B cell (primary cell): ENCODE data around the gene TMEM14C. TPM values are rescaled to one million over a fixed set of nuclear protein-coding genes. Genes with fewer than 3 reads are reported as not detected.

Experiments
- ATAC-seq: fragments of 200-7000 bp; cut with Tn5 transposase; one replicate; pipeline ENCODE4 v1.10.0; 2021; ENCODE audit warnings: low read depth, mild to moderate bottlenecking, moderate number of reproducible peaks, moderate library complexity
- CTCF ChIA-PET: fragments of 350-600 bp; sonication (Branson Sonifier 250); formaldehyde crosslinking; loops from one replicate; lab custom pipeline; 2021; ENCODE audit warnings: antibody characterized with exemption, inconsistent platforms; lab: Charles Lee
- POLR2A ChIA-PET: fragments of 350-600 bp; sonication (Branson Sonifier 250); formaldehyde crosslinking; loops from one replicate; lab custom pipeline; 2021; ENCODE audit warnings: antibody characterized with exemption; lab: Charles Lee
- DNase-seq: peaks from one replicate; pipeline ENCODE4 v3.0.0; 2013
- H2AFZ ChIP-seq: 2 replicates; pipeline ENCODE4 v1.6.1; 2012; ENCODE audit warnings: mild to moderate bottlenecking, low read depth, low read length; ENCODE audit not compliant: insufficient read depth, poor library complexity, severe bottlenecking
- H3K27ac ChIP-seq, 2 donors: 1 replicate in 1 of 2; 2 replicates in 1 of 2; pipeline ENCODE4 v1.5.1; 2012 to 2013; ENCODE audit warnings: low read length in 2 of 2, mild to moderate bottlenecking in 2 of 2, moderate library complexity in 1 of 2
- H3K27me3 ChIP-seq, 4 experiments: fragments of 200-600 bp in 1 of 4; sonication (generic) in 1 of 4; replicated peaks in 1 of 4; 1 replicate in 2 of 4; 2 replicates in 2 of 4; pipeline versions ENCODE4 v1.6.1 to v1.7.0; 2013 to 2016; ENCODE audit warnings: low read length in 3 of 4, mild to moderate bottlenecking in 2 of 4, mixed read lengths in 1 of 4, moderate library complexity in 1 of 4; ENCODE audit not compliant: insufficient read depth in 4 of 4, control insufficient read depth in 3 of 4; ENCODE audit errors: control extremely low read depth in 1 of 4
- H3K36me3 ChIP-seq, 2 experiments: replicated peaks in 1 of 2; 1 replicate in 1 of 2; 2 replicates in 1 of 2; pipeline versions ENCODE4 v1.6.1 to v1.7.1; 2013; ENCODE audit warnings: low read length in 1 of 2; ENCODE audit not compliant: insufficient read depth in 2 of 2, control insufficient read depth in 1 of 2; ENCODE audit errors: control extremely low read depth in 1 of 2, extremely low read depth in 1 of 2
- H3K4me1 ChIP-seq, 2 donors: fragments of 200-600 bp in 1 of 2; sonication (generic) in 1 of 2; 1 replicate in 1 of 2; 2 replicates in 1 of 2; pipeline versions ENCODE4 v1.5.1 to v1.6.1; 2013 to 2017; ENCODE audit warnings: low read length in 2 of 2; ENCODE audit not compliant: control insufficient read depth in 2 of 2, insufficient read depth in 2 of 2
- H3K4me2 ChIP-seq: replicated peaks from 2 replicates; pipeline ENCODE3; 2012; ENCODE audit warnings: mild to moderate bottlenecking, low read depth, low read length; ENCODE audit not compliant: poor library complexity, severe bottlenecking
- H3K4me3 ChIP-seq, 5 experiments: fragments of 200-600 bp in 1 of 5; sonication (generic) in 1 of 5; 1 replicate in 3 of 5; 2 replicates in 2 of 5; pipeline versions ENCODE4 v1.5.1 to v1.7.0; 2011 to 2016; ENCODE audit warnings: low read length in 4 of 5, mild to moderate bottlenecking in 4 of 5, low read depth in 2 of 5, control low read depth in 1 of 5, moderate library complexity in 1 of 5; ENCODE audit not compliant: insufficient read depth in 1 of 5; ENCODE audit errors: control extremely low read depth in 1 of 5, extremely low read depth in 1 of 5
- H3K79me2 ChIP-seq: fragments of 200-600 bp; sonication (generic); one replicate; pipeline ENCODE4 v1.6.0; 2016; ENCODE audit warnings: low read length; ENCODE audit not compliant: control insufficient read depth, insufficient read depth
- H3K9ac ChIP-seq: fragments of 200-600 bp; sonication (generic); 2 replicates; pipeline ENCODE4 v1.6.1; 2017; ENCODE audit warnings: mild to moderate bottlenecking, low read length, moderate library complexity
- H3K9me3 ChIP-seq, 3 donors: one replicate each; pipeline versions ENCODE4 v1.6.1 to v1.7.1; 2013; ENCODE audit warnings: low read length in 2 of 3; ENCODE audit not compliant: control insufficient read depth in 2 of 3, insufficient read depth in 1 of 3; ENCODE audit errors: control extremely low read depth in 1 of 3
- H4K20me1 ChIP-seq: 2 replicates; pipeline ENCODE4 v1.6.0; 2012; ENCODE audit warnings: mild to moderate bottlenecking, low read length; ENCODE audit not compliant: insufficient read depth, control insufficient read depth, poor library complexity, severe bottlenecking
- H3K27ac Mint-ChIP-seq: one replicate; pipeline ENCODE4 v1.8.0; 2021; ENCODE audit warnings: mixed read lengths
- H3K27me3 Mint-ChIP-seq: one replicate; pipeline ENCODE4 v1.8.0; 2021; ENCODE audit warnings: mixed read lengths
- H3K4me1 Mint-ChIP-seq: one replicate; pipeline ENCODE4 v1.8.0; 2021; ENCODE audit warnings: mixed read lengths
- H3K4me3 Mint-ChIP-seq: one replicate; pipeline ENCODE4 v1.8.0; 2021; ENCODE audit warnings: mixed read lengths
- H3K9me3 Mint-ChIP-seq: one replicate; pipeline ENCODE4 v1.8.0; 2022; ENCODE audit warnings: mixed read lengths; ENCODE audit not compliant: insufficient read depth
- CTCF ChIP-seq: fragments of 200-600 bp; IDR thresholded peaks from one replicate; pipeline ENCODE4 v1.8.0; 2022; ENCODE audit warnings: antibody characterized with exemption, mild to moderate bottlenecking
- EZH2 ChIP-seq: IDR thresholded peaks from 2 replicates; pipeline ENCODE4 v1.6.1; 2012; ENCODE audit warnings: borderline replicate concordance, low read depth, mild to moderate bottlenecking, moderate library complexity, low read length; ENCODE audit not compliant: insufficient read depth, poor library complexity, severe bottlenecking
- WGBS: methylation state at CpG from one replicate; pipeline ENCODE4 v1.1.5; 2013; ENCODE audit warnings: missing lambda C conversion rate; ENCODE audit not compliant: insufficient coverage; 5-methylcytosine and 5-hydroxymethylcytosine counted together
- intact Hi-C: fragments of 100-400 bp; cut with micrococcal nuclease; formaldehyde crosslinking; loops from one replicate; pipeline ENCODE4 v1.10.0; 2022
- polyA plus RNA-seq: library from polyadenylated mRNA; depleted of rRNA; stranded (reverse); fragments of >200 nt; gene quantifications from 2 replicates; pipeline ENCODE4 v1.2.3, GENCODE V29; 2012
- total RNA-seq, 2 donors: library from RNA; stranded (reverse); fragments of 120-200 nt in 1 of 2; gene quantifications; 1 replicate in 1 of 2; 2 replicates in 1 of 2; pipeline versions ENCODE4 v1.2.3 to v1.2.4, GENCODE V29; 2013 to 2022

The TMEM14C gene
- total and polyA plus RNA-seq, 2 donors (not counting 1 experiment from before 2014, with no cell fraction given) = 31.7 to 39.1 TPM

DNA sequence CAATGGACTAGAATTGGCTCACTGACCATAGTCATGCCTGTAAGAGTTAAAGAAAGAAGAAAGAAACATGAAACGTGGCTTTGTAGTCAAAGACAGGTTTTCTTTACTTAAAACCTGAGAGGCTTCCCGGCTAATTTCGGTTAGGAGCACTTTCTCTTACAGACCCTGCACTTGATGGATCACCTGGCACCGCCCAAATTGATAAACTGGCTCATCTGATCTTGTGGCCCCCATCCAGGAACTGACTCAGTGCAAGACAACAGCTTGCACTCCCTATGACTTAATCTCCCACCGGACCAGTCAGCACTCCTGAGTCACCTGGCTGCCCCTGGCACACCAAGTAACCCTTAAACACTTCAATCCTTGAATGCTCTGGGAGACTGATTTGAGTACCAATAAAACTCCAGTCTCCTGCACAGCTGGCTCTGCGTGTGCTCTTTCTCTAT, 37.0 kb downstream of the TMEM14C start:
- intact Hi-C loops = loop anchor here (1.0 kb wide), 1 partner anchor 250 kb away; no protein-coding TSS in a partner anchor
- no peak overlapping the region for H3K27ac Mint-ChIP-seq
- no peak overlapping the region for H3K4me3 ChIP-seq

GRCh38 chr6:10763006-10763405, 40.1 kb downstream of the TMEM14C start:
- POLR2A ChIA-PET = no interaction called here
- intact Hi-C loops = no loop called here
- no peak overlapping the region for H3K27ac Mint-ChIP-seq
- Histone ChIP-seq H3K9ac (no peak overlapping the region), H3K27me3 (no peaks in the 10 kb centered on the region), H3K79me2 (peaks cover 3% of the 10 kb centered on the region), H2AFZ (no peak overlapping the region), H3K4me3 (no peak overlapping the region), H3K4me2 (no peak overlapping the region), H3K27ac (no peak overlapping the region), H3K36me3 (peaks cover 1 to 10% of the 10 kb centered on the region in 2 experiments), H3K4me1 (no peaks in the 10 kb centered on the region), H4K20me1 (no peaks in the 10 kb centered on the region), H3K9me3 (no peaks in the 10 kb centered on the region)
- no CpG with 5 or more reads among the region's 2 CpGs for WGBS
- no peak for DNase-seq
- H3K4me3 Mint-ChIP-seq = no peak overlapping the region
- ATAC-seq = no peak
- H3K9me3 Mint-ChIP-seq = no peaks in the 10 kb centered on the region
- H3K27me3 Mint-ChIP-seq = no peaks in the 10 kb centered on the region
- CTCF ChIA-PET = interaction anchor here (1.2 kb wide), 1 partner anchor 34 kb away, joined by 3 read pairs; no protein-coding TSS in a partner anchor
- no peaks in the 10 kb centered on the region for H3K4me1 Mint-ChIP-seq
- TF ChIP-seq CTCF (no peak), EZH2 (no peak)

More for the DNA sequence above, 37.0 kb downstream of the TMEM14C start:
- H3K9me3 Mint-ChIP-seq = no peaks in the 10 kb centered on the region
- ChIA-PET CTCF (interaction anchor here (0.6 to 2.8 kb wide), 9 partner anchors 11 to 281 kb away, joined by 3 to 17 read pairs (median 4); no protein-coding TSS in a partner anchor), POLR2A (no interaction called here)
- H3K4me1 Mint-ChIP-seq = peaks cover 2% of the 10 kb centered on the region
- ATAC-seq (no peak), DNase-seq (no peak)
- Histone ChIP-seq H3K27ac (no peak overlapping the region), H3K4me1 (no peaks in the 10 kb centered on the region), H3K9ac (no peak overlapping the region), H3K27me3 (no peaks in the 10 kb centered on the region), H2AFZ (no peak overlapping the region), H3K36me3 (peaks cover 1 to 29% of the 10 kb centered on the region in 2 experiments), H3K4me2 (no peak overlapping the region), H3K9me3 (no peaks in the 10 kb centered on the region), H4K20me1 (peaks cover 1% of the 10 kb centered on the region), H3K79me2 (peaks cover 3% of the 10 kb centered on the region)
- 96% methylated on average over 6 of the region's 6 CpGs for WGBS
- no peak overlapping the region for H3K4me3 Mint-ChIP-seq
- TF ChIP-seq CTCF = no peak
- TF ChIP-seq EZH2 = no peak
- H3K27me3 Mint-ChIP-seq = no peaks in the 10 kb centered on the region
